ENCODE results near the gene FBXO48.

FBXO48 gene

GRCh38 chr2:68412127-68412819, 54.8 kb downstream of the FBXO48 start:
- DNase-seq (ENCODE audit: low read depth in 2 of 2), result no peak

- DNase-seq (ENCODE audit: low read depth in 2 of 2), result no peak
These were observed 55.5 kb downstream of the FBXO48 start for GRCh38 chr2:68411397-68412126.
